Measurements from ENCODE around the gene ZNF816. TPM values are rescaled to one million over a fixed set of nuclear protein-coding genes. Genes with fewer than 3 reads are reported as not detected.
"Not testable (repeated sequence)": the region's sequence is repeated elsewhere in the genome, so short reads cannot be mapped to it uniquely, and the experiment has no call there.

The ZNF816 gene
- total RNA-seq, 4 donors from 2014 or later, result 3.1 to 25.4 (median 11.9) TPM

DNA sequence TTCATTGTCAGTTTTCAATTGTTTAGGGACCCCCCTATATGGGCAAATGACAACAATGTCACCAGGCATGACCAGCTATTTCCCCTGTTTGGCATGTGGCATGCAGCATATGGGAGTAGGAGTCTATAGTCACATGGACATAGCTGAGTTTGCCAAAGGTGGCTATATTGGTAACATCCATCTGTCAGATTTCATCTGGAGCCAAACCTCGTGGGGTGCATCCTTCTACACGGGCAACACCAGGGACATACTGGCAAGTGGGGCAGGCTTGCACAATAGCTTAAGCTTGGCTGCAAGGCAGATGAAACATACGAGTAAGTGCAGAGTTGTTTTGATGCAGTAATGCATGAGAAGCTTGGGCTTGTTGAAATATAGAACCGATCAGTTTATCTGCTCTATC lies 24.5 kb upstream of the ZNF816 start:
- no peak for DNase-seq
- no peaks in the 10 kb centered on the region for H3K4me1 ChIP-seq
- no peak overlapping the region for H3K27ac ChIP-seq
- no peak overlapping the region for H3K4me3 ChIP-seq
- no peaks in the 10 kb centered on the region for H3K27me3 ChIP-seq
- no peaks in the 10 kb centered on the region for H3K9me3 ChIP-seq
- no peak for TF ChIP-seq POLR2A (IDR thresholded peaks at IDR 0.05)
- TF ChIP-seq, protein P1, sequence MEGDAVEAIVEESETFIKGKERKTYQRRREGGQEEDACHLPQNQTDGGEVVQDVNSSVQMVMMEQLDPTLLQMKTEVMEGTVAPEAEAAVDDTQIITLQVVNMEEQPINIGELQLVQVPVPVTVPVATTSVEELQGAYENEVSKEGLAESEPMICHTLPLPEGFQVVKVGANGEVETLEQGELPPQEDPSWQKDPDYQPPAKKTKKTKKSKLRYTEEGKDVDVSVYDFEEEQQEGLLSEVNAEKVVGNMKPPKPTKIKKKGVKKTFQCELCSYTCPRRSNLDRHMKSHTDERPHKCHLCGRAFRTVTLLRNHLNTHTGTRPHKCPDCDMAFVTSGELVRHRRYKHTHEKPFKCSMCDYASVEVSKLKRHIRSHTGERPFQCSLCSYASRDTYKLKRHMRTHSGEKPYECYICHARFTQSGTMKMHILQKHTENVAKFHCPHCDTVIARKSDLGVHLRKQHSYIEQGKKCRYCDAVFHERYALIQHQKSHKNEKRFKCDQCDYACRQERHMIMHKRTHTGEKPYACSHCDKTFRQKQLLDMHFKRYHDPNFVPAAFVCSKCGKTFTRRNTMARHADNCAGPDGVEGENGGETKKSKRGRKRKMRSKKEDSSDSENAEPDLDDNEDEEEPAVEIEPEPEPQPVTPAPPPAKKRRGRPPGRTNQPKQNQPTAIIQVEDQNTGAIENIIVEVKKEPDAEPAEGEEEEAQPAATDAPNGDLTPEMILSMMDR (IDR thresholded peaks at IDR 0.05), result no peak
- peaks cover 0 to 2% of the 10 kb centered on the region in 2 donors for H3K36me3 ChIP-seq
- intact Hi-C loops (cut with DNase I; ENCODE audit: low total_unique reads), result no loop called here

DNA sequence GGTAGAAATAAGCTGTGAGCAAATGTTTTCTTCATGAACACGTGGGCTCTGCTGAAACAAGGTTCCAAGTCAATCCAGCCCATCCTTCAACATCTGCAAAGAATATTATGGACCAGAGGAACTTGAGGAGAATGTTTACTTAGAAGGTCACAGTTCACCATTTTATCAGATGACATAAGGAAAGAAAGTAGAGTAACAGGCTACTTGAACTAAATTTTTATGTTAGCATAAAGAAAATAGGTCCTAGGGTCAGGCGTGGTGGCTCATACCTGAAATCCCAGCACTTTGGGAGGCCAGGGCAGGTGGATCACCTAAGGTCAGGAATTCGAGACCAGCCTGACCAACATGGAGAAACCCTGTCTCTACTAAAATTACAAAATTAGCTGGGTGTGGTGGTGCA lies 20.5 kb upstream of the ZNF816 start:
- H3K4me1 ChIP-seq; intact Hi-C loops (cut with DNase I; ENCODE audit: low total_unique reads); H3K36me3 ChIP-seq; H3K27ac ChIP-seq; H3K4me3 ChIP-seq; H3K27me3 ChIP-seq; DNase-seq; H3K9me3 ChIP-seq: not testable (repeated sequence)

DNA sequence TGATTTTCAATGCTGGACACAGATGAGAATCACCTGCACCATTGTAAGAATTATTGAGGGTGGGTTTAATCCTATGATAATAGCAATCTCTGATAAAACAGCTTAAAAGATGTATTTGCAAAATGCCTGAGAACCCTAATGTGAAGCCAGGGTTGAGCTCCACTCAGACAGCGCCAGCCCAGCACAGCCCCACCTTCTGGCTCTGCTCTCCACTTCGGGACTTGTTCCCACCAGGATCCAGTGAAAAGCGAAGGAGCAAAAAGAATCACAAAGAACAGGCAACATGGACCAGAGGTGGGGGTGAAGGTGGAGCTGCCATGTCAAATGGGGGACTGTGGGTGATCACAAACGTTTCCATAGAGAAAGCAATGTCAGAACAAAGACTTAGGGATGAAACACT lies 18.6 kb upstream of the ZNF816 start:
- H3K9me3 ChIP-seq, result no peaks in the 10 kb centered on the region
- no peak overlapping the region for H3K27ac ChIP-seq
- TF ChIP-seq POLR2A (IDR thresholded peaks at IDR 0.05), result no peak
- DNase-seq, result no peak
- H3K4me1 ChIP-seq, result no peaks in the 10 kb centered on the region
- no peak overlapping the region for H3K4me3 ChIP-seq
- intact Hi-C loops (cut with DNase I; ENCODE audit: low total_unique reads), result no loop called here
- no peaks in the 10 kb centered on the region for H3K27me3 ChIP-seq
- peaks cover 0 to 2% of the 10 kb centered on the region in 2 donors for H3K36me3 ChIP-seq

DNA sequence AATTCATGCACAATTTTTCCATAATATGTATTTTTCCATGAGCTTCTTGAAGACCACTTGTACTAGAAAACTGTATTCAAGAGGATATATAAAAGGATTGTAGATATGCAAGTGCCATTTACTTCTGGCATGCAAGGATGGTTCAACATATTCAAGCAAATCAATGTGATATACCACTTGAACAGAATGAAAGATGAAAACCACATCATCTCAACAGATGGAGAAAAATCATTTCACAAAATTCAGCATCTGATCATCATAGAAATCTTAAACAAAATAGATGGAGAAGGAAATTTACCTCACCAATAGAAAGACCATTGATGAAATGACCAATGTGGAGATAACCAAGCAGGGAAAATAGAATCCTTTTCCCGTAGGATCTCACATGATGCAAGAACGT lies 5.1 kb upstream of the ZNF816 start:
- no peaks in the 10 kb centered on the region for H3K9me3 ChIP-seq
- DNase-seq, result no peak
- H3K4me1 ChIP-seq, result no peaks in the 10 kb centered on the region
- TF ChIP-seq, protein P1 (IDR thresholded peaks at IDR 0.05), result no peak
- TF ChIP-seq POLR2A (IDR thresholded peaks at IDR 0.05), result no peak
- intact Hi-C loops (cut with DNase I; ENCODE audit: low total_unique reads), result no loop called here
- no peak overlapping the region for H3K27ac ChIP-seq
- no peaks in the 10 kb centered on the region for H3K36me3 ChIP-seq
- H3K4me3 ChIP-seq, result no peak overlapping the region
- H3K27me3 ChIP-seq, result no peaks in the 10 kb centered on the region

DNA sequence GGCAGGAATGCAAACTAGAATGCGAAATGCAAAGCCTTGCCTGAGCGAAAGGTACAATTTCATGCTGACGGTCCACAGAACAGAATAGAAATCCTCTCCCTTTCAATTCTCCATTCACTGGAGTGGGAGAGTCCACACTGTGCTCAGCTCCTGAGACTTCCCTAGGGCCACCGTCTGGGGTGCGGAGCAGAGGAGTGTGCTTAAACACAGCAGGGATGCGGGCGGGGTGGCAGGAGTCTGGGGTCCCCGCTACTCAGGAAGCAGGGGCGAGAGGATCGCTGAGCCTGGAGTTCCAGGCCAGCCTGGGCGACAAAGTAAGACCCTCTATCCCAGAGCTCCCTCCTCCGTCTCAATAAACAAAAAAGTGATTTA lies 552 bp upstream of the ZNF816 start:
- H3K9me3 ChIP-seq, result no peaks in the 10 kb centered on the region
- H3K4me3 ChIP-seq, result peak overlapping the region; percentile 48 to 58
- intact Hi-C loops (cut with DNase I; ENCODE audit: low total_unique reads), result no loop called here
- H3K27me3 ChIP-seq, result no peaks in the 10 kb centered on the region
- H3K4me1 ChIP-seq, result no peaks in the 10 kb centered on the region
- peak in 1 of 2 donors; percentile 20 for DNase-seq
- peak overlapping the region; percentile 85 for H3K27ac ChIP-seq
- no peaks in the 10 kb centered on the region for H3K36me3 ChIP-seq
- TF ChIP-seq, protein P1 (IDR thresholded peaks at IDR 0.05), result no peak

DNA sequence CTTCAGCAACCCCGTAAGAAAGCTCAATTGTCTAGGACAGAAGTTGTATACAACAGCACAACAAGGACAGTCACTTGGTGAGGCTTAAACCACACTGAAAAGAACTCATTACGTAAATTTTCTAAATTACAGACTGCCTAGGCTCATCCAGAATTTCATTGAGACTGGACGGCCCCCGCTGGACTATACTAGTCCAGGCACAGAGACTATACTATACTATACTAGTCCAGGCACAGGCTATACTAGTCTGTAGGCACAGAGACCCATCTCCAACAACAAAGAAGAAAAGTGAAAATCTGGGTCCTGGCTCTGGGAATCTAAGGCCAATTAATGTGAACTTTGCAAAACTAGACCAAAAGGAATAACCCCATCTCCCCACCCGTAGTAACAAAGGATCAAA lies 700 bp downstream of the ZNF816 start:
- intact Hi-C loops (cut with DNase I; ENCODE audit: low total_unique reads), result no loop called here
- no peak for DNase-seq
- Histone ChIP-seq H3K36me3 (no peaks in the 10 kb centered on the region), H3K27me3 (no peaks in the 10 kb centered on the region), H3K4me1 (no peaks in the 10 kb centered on the region), H3K4me3 (peak overlapping the region; percentile 48 to 58), H3K27ac (peak overlapping the region; percentile 72 to 85), H3K9me3 (no peaks in the 10 kb centered on the region)
- TF ChIP-seq, protein P1 (IDR thresholded peaks at IDR 0.05), result no peak
- TF ChIP-seq POLR2A (IDR thresholded peaks at IDR 0.05), result no peak
